Stimulated activated CD4-positive, alpha-beta T cell treated with anti-CD3 and anti-CD28 coated beads, Interleukin-2, amount 100 ng/mL, for 48 hours (primary cell): ENCODE measurements around the gene DBN1.
"Not testable (repeated sequence)": the region's sequence is repeated elsewhere in the genome, so short reads cannot be mapped to it uniquely, and the experiment has no call there.

Experiments used
- DNase-seq, 2 donors: peaks; one replicate each; pipeline ENCODE4 v3.0.0-alpha.2; 2020

DBN1 gene

GRCh38 chr5:177490992-177491391, 17.6 kb upstream of the DBN1 start:
- no peak for DNase-seq

DNA sequence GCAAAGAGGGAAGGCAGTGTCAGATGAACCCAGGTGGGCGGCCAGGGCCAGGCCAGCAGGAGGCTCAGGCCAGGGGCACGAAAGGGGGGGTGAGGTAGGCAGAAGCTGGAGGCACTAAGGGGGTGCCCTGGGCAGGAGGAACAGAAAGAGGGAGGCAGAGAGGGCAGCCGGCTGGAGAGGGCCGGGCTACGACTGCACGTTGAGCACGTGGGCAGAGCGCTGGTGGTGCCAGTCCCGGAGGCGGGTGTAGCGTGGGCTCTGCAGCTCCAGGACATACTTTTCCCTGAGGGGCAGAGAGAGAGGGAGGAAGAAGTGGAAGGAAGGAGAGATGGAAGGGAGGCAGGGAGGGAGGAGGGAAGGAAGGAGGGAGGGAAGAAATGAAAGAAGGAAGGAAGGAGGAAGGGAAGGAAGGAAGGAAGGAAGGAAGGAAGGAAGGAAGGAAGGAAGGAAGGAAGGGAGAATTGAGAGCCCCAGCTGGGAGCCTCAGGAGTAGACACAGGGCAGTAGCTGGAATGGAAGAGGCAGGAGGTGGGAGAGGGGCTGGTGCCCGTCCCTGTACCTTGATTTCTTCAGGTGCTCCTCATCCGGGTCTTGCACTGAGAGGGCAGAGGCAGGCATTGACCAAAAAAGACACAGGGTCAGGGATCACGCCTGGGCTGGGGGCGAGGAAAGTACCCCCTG, 17.0 kb upstream of the DBN1 start:
- DNase-seq = no peak

- no peak for DNase-seq
These were observed 15.8 kb upstream of the DBN1 start for GRCh38 chr5:177489119-177489716.

DNA sequence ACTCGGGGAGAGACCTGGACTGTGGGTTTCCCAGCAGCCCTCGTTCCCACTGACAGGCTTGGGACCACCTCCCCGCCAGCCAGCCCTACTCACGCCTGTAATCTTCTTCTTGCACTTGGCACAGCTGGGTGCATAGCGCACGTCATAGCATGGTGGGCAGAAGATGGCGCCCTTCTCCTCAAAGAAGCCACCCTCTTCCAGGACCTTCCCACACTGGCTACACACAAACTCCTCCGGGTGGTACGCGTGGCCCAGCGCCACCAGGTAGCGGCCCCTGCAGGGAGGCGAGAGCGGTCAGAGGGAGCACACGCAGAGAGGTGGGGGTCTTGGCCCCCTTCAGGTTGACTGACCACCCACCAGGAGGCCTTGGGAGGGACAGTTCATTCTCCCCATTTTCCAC, 14.5 kb upstream of the DBN1 start:
- DNase-seq = no peak

GRCh38 chr5:177487144-177487543, 13.7 kb upstream of the DBN1 start:
- DNase-seq = no peak

GRCh38 chr5:177486256-177486655, 12.8 kb upstream of the DBN1 start:
- no peak for DNase-seq

- DNase-seq = not testable (repeated sequence)
These were observed 12.3 kb upstream of the DBN1 start for GRCh38 chr5:177485753-177486152.

DNA sequence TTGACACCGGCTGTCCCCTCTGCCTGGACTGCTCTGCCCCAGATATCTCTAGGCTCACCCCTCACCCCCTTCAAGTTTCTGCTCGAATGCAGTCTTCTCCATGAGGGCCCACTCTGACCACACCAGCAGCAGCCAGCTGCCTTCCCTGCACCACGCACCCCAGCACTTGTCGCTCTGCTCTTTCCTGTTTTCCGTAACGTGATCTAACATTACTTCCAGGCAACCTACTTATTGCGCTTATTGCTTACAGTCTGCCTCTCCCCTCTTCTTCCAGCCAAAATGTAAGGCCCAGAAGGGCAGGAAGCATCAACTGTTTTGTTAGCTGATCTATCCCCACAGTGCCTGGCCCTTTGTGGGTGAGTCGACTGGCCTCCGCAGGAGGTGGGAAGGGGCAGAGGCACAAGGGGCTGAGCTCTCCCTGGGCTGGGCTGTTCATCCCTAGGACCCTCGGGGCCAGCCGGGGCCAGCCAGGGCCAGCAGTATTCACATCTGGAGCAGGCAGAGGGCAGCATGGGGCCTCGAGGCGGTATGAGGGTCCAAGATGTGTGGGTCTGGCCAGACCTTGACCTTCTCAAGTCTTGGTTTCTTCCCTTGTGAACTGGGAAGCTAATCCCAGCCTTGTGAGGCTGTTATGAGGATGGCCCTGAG, 11.6 kb upstream of the DBN1 start:
- DNase-seq = no peak

DNA sequence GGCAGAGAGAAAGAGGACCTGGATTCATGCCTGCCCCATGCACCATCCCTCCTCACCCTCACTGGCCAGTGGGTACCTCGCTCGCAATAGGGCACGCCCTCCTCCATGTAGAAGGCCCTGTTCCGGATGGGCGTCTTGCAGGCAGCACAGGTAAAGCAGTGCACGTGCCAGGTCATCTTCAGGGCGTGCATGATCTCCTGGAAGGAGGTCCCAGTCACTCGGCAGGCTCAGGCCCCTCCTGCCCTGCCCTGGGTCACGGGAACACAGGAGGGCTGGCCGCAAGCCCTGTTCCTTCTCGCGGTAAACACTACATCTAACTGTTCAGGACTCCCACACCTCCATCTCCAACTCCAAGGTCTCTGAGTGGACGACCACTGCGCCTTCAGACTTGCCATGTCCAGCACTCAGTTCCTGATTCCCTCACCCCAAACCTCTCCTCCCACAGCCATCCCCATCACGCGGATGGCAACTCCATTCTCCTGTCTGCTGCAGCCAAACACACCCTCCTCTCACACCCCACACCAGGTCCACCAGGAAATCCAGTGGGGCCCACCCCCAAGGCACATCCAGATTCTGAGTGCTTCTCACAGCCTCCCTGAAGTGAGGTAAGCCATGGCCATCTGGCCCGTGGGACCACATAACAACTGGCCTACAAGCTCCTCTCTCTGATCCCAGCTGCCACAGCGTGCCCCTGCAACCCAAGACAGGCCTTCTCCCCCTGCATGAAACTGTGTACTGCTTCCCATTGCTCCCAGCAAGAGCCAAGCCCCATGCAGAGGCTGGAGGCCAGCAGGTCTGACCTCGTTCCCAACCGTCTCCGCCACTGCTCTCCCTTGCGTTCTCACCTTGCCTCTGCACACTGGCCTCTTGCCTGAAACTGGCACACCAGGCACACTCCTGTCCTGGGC, 10.8 kb upstream of the DBN1 start:
- DNase-seq = no peak

DNA sequence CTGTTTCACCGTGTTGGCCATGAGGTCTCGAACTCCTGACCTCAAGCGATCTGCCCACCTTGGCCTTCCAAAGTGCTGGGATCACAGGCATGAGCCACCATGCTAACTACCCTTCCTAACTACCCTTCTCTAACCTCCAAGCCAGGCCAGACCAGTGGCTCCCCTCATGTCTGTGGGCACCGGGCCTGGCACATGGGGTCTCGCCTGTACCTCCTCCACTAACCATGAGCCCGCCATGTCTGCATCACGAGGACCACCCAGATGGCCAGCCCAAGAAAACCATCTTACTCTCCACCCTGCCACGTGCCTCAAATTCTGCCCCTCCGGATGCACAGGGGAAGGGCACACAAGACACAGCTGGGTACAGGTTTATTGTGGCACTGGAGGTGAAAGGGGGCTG, 9.6 kb upstream of the DBN1 start:
- DNase-seq = no peak

- no peak for DNase-seq
These were observed 8.9 kb upstream of the DBN1 start for GRCh38 chr5:177482359-177482795.

- DNase-seq = no peak
These were observed 6.3 kb upstream of the DBN1 start for GRCh38 chr5:177479774-177480173.

DNA sequence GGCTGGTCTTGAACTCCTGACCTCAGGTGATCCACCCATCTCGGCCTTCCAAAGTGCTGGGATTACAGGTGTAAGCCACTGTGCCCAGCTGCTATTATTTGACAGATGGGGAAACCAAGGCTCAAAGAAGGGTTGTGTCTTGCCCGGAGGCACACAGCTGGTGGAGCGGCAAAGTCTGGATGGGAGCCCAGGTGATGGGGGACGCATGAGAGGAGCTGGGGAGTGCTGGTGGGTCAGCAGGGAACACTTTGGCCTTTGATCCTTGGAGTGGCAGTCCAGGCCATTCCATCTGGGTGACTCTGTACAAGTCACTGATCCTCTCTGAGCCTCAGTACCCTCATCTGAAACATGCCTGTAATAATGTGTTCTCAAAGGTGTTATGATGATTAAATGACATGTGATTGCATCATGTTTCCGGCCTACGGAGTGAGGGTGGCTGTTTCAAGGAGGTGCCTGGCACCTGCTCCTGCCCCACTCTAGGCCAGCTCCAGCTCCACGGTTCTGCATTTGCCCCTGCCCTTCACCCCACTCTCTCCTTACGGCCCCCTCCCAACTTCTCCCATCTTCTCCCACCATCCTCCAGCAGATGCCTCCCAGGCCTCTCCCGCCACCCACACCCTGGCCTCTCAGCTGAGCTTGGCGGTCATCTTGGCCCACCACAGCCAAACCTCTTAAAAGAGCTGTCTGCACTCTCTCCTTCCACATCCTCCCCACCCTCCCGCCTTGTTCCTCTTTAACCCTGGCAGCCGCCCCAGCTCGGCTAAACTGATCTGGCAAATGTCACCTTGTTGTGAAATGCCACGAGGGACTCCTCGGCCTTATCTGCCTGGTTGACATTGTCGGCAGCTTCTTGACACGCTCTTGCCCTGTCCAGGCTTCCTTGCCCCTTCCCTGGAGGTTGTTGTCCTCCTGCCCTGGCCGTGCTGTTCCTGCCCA, 5.5 kb upstream of the DBN1 start:
- DNase-seq = no peak

- DNase-seq = no peak
These were observed 4.5 kb upstream of the DBN1 start for GRCh38 chr5:177477701-177478477.

DNA sequence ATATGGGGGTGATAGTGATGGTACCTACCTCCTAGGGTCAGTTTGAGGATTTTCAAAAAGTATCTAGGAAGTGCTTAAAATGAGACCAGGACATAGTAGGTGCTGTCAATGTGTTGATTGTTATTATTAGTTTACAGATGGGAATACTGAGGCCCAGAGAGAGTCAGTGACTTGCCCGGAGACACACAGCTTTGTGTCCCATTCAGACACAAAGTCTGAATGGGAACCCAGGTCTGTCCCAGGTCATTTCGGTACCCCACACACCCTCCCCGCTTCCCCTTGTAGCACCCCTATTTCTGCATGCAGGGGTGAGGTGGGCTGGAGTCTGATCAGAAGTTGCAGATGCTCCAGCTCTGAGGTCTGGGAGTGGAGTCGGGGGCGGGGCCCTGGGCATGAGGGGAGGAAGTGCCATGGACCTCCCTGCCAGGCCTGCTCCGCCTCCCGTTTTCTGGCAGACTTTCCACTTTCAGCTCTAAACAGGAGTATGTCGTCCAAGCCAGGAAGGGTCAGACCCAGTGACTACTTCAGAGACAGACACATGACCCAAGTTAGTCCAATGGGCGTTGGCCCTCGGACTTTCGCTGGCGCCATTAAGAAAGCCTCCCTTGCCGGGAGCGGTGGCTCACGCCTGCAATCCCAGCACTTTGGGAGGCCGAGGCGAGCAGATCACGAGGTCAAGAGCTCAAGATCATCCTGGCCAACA, 3.2 kb upstream of the DBN1 start:
- DNase-seq = no peak

GRCh38 chr5:177475563-177476427, 2.4 kb upstream of the DBN1 start:
- no peak for DNase-seq

DNA sequence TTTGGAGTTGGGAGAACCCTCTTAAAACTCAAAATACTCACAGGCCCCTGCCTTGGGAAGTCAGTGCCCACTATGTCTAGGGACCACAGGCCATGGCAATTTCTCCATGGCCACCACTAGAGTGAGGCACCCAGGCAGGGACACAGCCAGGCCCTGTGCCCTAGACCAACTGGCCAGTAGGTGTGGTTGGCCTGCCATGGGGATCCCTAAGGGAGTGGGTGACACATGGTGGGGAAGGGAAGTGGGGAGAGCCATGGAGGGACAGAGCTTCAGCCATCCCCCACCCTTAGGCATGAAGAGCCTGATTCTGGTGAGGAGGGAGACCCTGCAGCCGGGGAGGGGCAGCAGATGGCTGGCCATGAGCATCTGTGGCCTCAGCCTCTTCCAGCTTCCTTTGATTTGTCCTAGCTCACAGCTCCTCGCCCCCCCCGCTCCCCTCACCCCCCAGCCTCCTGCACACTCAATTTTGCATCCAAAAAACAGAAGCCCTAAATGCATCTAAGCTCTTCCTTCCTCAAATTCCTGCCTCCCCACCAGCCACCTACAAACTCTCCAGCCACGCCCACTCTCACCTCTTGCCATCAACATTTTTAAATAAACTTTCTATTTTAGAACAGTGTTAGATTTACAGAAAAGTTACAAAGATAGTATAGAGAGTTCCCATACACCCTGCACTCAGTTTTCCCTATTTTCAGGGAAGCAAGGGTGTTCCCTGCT, 1.6 kb upstream of the DBN1 start:
- DNase-seq = no peak

DNA sequence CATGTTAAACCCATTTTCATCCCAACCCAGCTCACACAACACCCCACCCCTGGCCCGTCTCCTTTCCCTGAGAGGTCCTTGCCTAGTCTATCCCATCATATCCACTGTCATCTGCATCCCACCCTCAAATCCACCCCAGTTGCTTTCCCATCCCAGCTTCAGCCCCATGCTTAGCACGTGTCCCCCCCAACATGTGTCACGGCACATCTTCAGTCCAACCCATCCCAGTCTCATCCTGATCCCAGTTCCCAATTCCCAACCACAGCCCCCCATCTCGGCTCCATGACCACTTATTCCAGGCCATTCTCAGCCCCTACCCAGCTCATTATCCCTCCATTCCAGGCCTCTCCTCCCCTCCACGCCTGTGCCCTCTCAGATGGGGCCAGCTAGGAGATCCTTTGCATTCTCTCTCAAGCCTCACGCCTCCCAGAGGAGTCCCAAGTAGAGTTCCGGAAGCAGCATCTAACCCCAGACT, 605 bp upstream of the DBN1 start:
- no peak for DNase-seq
